H1 (cell line): ENCODE results near the gene PM20D1. TPM values are rescaled to one million over a fixed set of nuclear protein-coding genes. Genes with fewer than 3 reads are reported as not detected.

ENCODE experiments used
- CTCF ChIA-PET: fragments of 300-600 bp; sonication (Branson Sonifier 250); formaldehyde crosslinking; loops from one replicate; lab custom pipeline; 2021; ENCODE audit not compliant: partially characterized antibody; lab: Charles Lee
- POLR2A ChIA-PET: fragments of 300-600 bp; sonication (Branson Sonifier 250); formaldehyde crosslinking; loops from one replicate; lab custom pipeline; 2021; ENCODE audit warnings: inconsistent platforms; ENCODE audit not compliant: partially characterized antibody; lab: Charles Lee
- DNase-seq, 2 experiments: peaks; one replicate each; pipeline versions ENCODE4 v3.0.0 to v3.0.0-alpha.2; 2010 to 2022; ENCODE audit warnings: low spot score in 2 of 2, low read depth in 1 of 2, mixed read lengths in 1 of 2
- FAIRE-seq: peaks from 2 replicates; lab custom pipeline; 2011; peaks lifted over from hg19 to GRCh38; lab: Jason Lieb, UNC
- H2AFZ ChIP-seq: 2 replicates; pipeline ENCODE4 v1.8.1; 2012; ENCODE audit warnings: low read length, inconsistent platforms
- H2AK5ac ChIP-seq: 2 replicates; pipeline ENCODE4 v1.6.1; 2013; ENCODE audit warnings: low read depth, low read length
- H2BK120ac ChIP-seq: replicated peaks from 2 replicates; pipeline ENCODE3; 2013; ENCODE audit warnings: low read depth, low read length, inconsistent platforms
- H2BK12ac ChIP-seq: 2 replicates; pipeline ENCODE4 v1.6.1; 2013; ENCODE audit warnings: low read depth, low read length
- H2BK15ac ChIP-seq: 2 replicates; pipeline ENCODE4 v1.6.1; 2013; ENCODE audit warnings: low read length
- H2BK20ac ChIP-seq: 2 replicates; pipeline ENCODE4 v1.6.1; 2013; ENCODE audit warnings: low read length
- H2BK5ac ChIP-seq: 2 replicates; pipeline ENCODE4 v1.6.1; 2013; ENCODE audit warnings: low read depth, low read length
- H3K14ac ChIP-seq: 2 replicates; pipeline ENCODE4 v1.6.1; 2013; ENCODE audit warnings: inconsistent platforms; ENCODE audit not compliant: insufficient read length
- H3K18ac ChIP-seq: 2 replicates; pipeline ENCODE4 v1.6.1; 2013; ENCODE audit warnings: low read length; ENCODE audit errors: extremely low read depth
- H3K23ac ChIP-seq: 2 replicates; pipeline ENCODE4 v1.6.1; 2013; ENCODE audit warnings: inconsistent platforms; ENCODE audit not compliant: insufficient read length
- H3K23me2 ChIP-seq: 2 replicates; pipeline ENCODE4 v1.6.1; 2013; ENCODE audit warnings: low read depth, low read length
- H3K27ac ChIP-seq: 2 replicates; pipeline ENCODE4 v1.6.1; 2011; ENCODE audit warnings: low read depth, low read length, inconsistent platforms
- H3K27me3 ChIP-seq, 4 experiments: replicated peaks in 1 of 4; 1 replicate in 1 of 4; 2 replicates in 3 of 4; pipeline versions ENCODE4 v1.6.1 to v1.8.1; 2011 to 2013; ENCODE audit warnings: low read length in 3 of 4, mild to moderate bottlenecking in 3 of 4, inconsistent platforms in 2 of 4, mixed read lengths in 2 of 4, moderate library complexity in 1 of 4; ENCODE audit not compliant: control insufficient read depth in 3 of 4, insufficient read depth in 3 of 4; ENCODE audit errors: extremely low read depth in 1 of 4
- H3K36me3 ChIP-seq, 4 experiments: 2 replicates each; pipeline versions ENCODE4 v1.6.1 to v1.8.1; 2011 to 2013; ENCODE audit warnings: mild to moderate bottlenecking in 4 of 4, low read length in 3 of 4, moderate library complexity in 2 of 4, control low read depth in 1 of 4, inconsistent platforms in 1 of 4; ENCODE audit not compliant: insufficient read depth in 4 of 4, control insufficient read depth in 2 of 4
- H3K4ac ChIP-seq: replicated peaks from 2 replicates; pipeline ENCODE3; 2013; ENCODE audit warnings: low read length, low read depth, mixed read lengths, inconsistent platforms; ENCODE audit not compliant: insufficient read length
- H3K4me1 ChIP-seq, 4 experiments: replicated peaks in 1 of 4; 1 replicate in 1 of 4; 2 replicates in 3 of 4; pipeline versions ENCODE4 v1.6.1 to v1.8.1; 2011 to 2013; ENCODE audit warnings: low read length in 3 of 4, inconsistent platforms in 2 of 4, mixed read lengths in 1 of 4; ENCODE audit not compliant: insufficient read depth in 4 of 4, control insufficient read depth in 3 of 4
- H3K4me2 ChIP-seq, 2 experiments: 2 replicates each; pipeline versions ENCODE4 v1.6.1 to v1.8.1; 2011 to 2013; ENCODE audit warnings: low read depth in 2 of 2, low read length in 2 of 2, control low read depth in 1 of 2, inconsistent platforms in 1 of 2, mild to moderate bottlenecking in 1 of 2; ENCODE audit not compliant: insufficient read depth in 1 of 2
- H3K4me3 ChIP-seq, 4 experiments: fragments of 200-600, 300-600 bp in 1 of 4; sonication (generic), shearing (Covaris generic), sonication (Bioruptor Twin) in 1 of 4; 2 replicates each; pipeline versions ENCODE4 v1.5.1 to v1.8.1; 2011 to 2016; ENCODE audit warnings: low read length in 4 of 4, low read depth in 3 of 4, control low read depth in 2 of 4, inconsistent platforms in 2 of 4, mild to moderate bottlenecking in 2 of 4, mixed read lengths in 1 of 4, moderate library complexity in 1 of 4; ENCODE audit not compliant: insufficient read depth in 2 of 4; ENCODE audit errors: extremely low read depth in 1 of 4
- H3K56ac ChIP-seq: replicated peaks from 2 replicates; pipeline ENCODE3; 2013; ENCODE audit warnings: low read depth, mild to moderate bottlenecking, mixed read lengths, low read length, inconsistent platforms; ENCODE audit not compliant: insufficient read length
- H3K79me1 ChIP-seq: 2 replicates; pipeline ENCODE4 v1.6.1; 2013; ENCODE audit warnings: low read depth, low read length, control low read depth
- H3K79me2 ChIP-seq, 2 experiments: 2 replicates each; pipeline versions ENCODE4 v1.6.1 to v1.8.1; 2012 to 2013; ENCODE audit warnings: low read length in 2 of 2, mild to moderate bottlenecking in 2 of 2, inconsistent platforms in 1 of 2; ENCODE audit not compliant: insufficient read depth in 2 of 2, control insufficient read depth in 1 of 2
- H3K9ac ChIP-seq, 4 experiments: replicated peaks in 1 of 4; 1 replicate in 1 of 4; 2 replicates in 3 of 4; pipeline versions ENCODE4 v1.6.1 to v1.8.1; 2011 to 2013; ENCODE audit warnings: low read depth in 3 of 4, low read length in 3 of 4, control low read depth in 2 of 4, mild to moderate bottlenecking in 2 of 4, moderate library complexity in 2 of 4, inconsistent platforms in 1 of 4; ENCODE audit errors: extremely low read depth in 1 of 4
- H3K9me3 ChIP-seq, 2 experiments: 2 replicates each; pipeline versions ENCODE4 v1.6.1 to v1.8.1; 2012 to 2013; ENCODE audit warnings: mild to moderate bottlenecking in 2 of 2, moderate library complexity in 2 of 2, control low read depth in 1 of 2, inconsistent platforms in 1 of 2, low read depth in 1 of 2, low read length in 1 of 2, mixed read lengths in 1 of 2; ENCODE audit not compliant: insufficient read depth in 2 of 2
- H4K20me1 ChIP-seq, 2 experiments: replicated peaks in 1 of 2; 2 replicates each; pipeline versions ENCODE3 to v1.8.1; 2011 to 2013; ENCODE audit warnings: inconsistent platforms in 2 of 2, low read length in 2 of 2, mild to moderate bottlenecking in 1 of 2; ENCODE audit not compliant: insufficient read depth in 2 of 2, control insufficient read depth in 1 of 2
- H4K5ac ChIP-seq: 2 replicates; pipeline ENCODE4 v1.6.1; 2013; ENCODE audit warnings: low read length, low read depth, mixed read lengths, inconsistent platforms; ENCODE audit not compliant: insufficient read length
- H4K8ac ChIP-seq: 2 replicates; pipeline ENCODE4 v1.8.0; 2013; ENCODE audit warnings: mild to moderate bottlenecking, moderate library complexity, low read length, inconsistent platforms; ENCODE audit not compliant: insufficient read depth; ENCODE audit errors: extremely low read depth
- H4K91ac ChIP-seq: replicated peaks from 2 replicates; pipeline ENCODE3; 2013; ENCODE audit warnings: low read length, mixed read lengths, inconsistent platforms; ENCODE audit not compliant: insufficient read length
- BRCA1 ChIP-seq: IDR thresholded peaks from 2 replicates; pipeline ENCODE4 v1.6.1; 2012; ENCODE audit warnings: low read depth, low read length, improper control_type of control experiment
- CEBPB ChIP-seq: IDR thresholded peaks from 2 replicates; pipeline ENCODE4 v1.6.1; 2012; ENCODE audit warnings: low read depth, low read length
- CREB1 ChIP-seq: IDR thresholded peaks from 2 replicates; pipeline ENCODE4 v1.6.1; 2012; ENCODE audit warnings: inconsistent platforms
- EP300 ChIP-seq, 2 experiments: IDR thresholded peaks; 1 replicate in 1 of 2; 2 replicates in 1 of 2; pipeline ENCODE4 v1.6.1; 2011 to 2012; ENCODE audit warnings: low read depth in 2 of 2, low read length in 2 of 2, mild to moderate bottlenecking in 2 of 2, borderline replicate concordance in 1 of 2, inconsistent platforms in 1 of 2, moderate library complexity in 1 of 2
- GABPA ChIP-seq: IDR thresholded peaks from 2 replicates; pipeline ENCODE4 v1.6.1; 2011; ENCODE audit warnings: mild to moderate bottlenecking, low read length, moderate library complexity, borderline replicate concordance; ENCODE audit not compliant: insufficient read depth
- GTF2F1 ChIP-seq: IDR thresholded peaks from 2 replicates; pipeline ENCODE4 v1.6.1; 2012; ENCODE audit warnings: low read depth, low read length, improper control_type of control experiment, borderline replicate concordance
- RAD21 ChIP-seq, 2 experiments: IDR thresholded peaks in 1 of 2; conservative IDR thresholded peaks in 1 of 2; 2 replicates each; pipeline ENCODE4 v1.6.1; 2011; ENCODE audit warnings: low read depth in 2 of 2, low read length in 2 of 2, improper control_type of control experiment in 1 of 2, inconsistent platforms in 1 of 2, mild to moderate bottlenecking in 1 of 2, moderate library complexity in 1 of 2
- RNF2 ChIP-seq: fragments of 200-900, 300-1000 bp; sonication (generic); IDR thresholded peaks from 2 replicates; pipeline ENCODE4 v1.7.1; 2016; ENCODE audit warnings: borderline replicate concordance, low read depth, mild to moderate bottlenecking, antibody characterized with exemption, low read length; ENCODE audit not compliant: poor library complexity, severe bottlenecking; ENCODE audit errors: missing control alignments
- SIRT6 ChIP-seq: IDR thresholded peaks from one replicate; pipeline ENCODE4 v1.7.1; 2012; ENCODE audit warnings: low read length, inconsistent platforms
- SP2 ChIP-seq: IDR thresholded peaks from 2 replicates; pipeline ENCODE4 v1.6.1; 2012; ENCODE audit warnings: mild to moderate bottlenecking, low read length, inconsistent platforms
- TAF1 ChIP-seq: IDR thresholded peaks from 2 replicates; pipeline ENCODE4 v1.6.1; 2011; ENCODE audit warnings: mild to moderate bottlenecking, low read depth, low read length
- USF2 ChIP-seq: IDR thresholded peaks from 2 replicates; pipeline ENCODE4 v1.6.1; 2011; ENCODE audit warnings: low read length, improper control_type of control experiment
- WGBS, 2 experiments: shearing (Covaris generic) in 1 of 2; methylation state at CpG; one replicate each; pipeline versions ENCODE4 v1.1.6 to v1.1.7; 2013 to 2015; ENCODE audit warnings: low lambda C conversion rate in 2 of 2, mixed read lengths in 2 of 2, inconsistent platforms in 1 of 2, low coverage in 1 of 2, missing lambda C conversion rate in 1 of 2; ENCODE audit not compliant: insufficient replicate concordance in 2 of 2, insufficient coverage in 1 of 2, insufficient read length in 1 of 2; ENCODE audit errors: extremely low coverage in 1 of 2, missing lambda C conversion rate in 1 of 2; 5-methylcytosine and 5-hydroxymethylcytosine counted together
- polyA plus RNA-seq, 7 experiments: library from polyadenylated mRNA; depleted of rRNA in 3 of 7; stranded (reverse) in 5 of 7; unstranded in 2 of 7; fragments of >200 nt in 5 of 7; fragments of 200-250 nt in 2 of 7; gene quantifications; 1 replicate in 5 of 7; 2 replicates in 1 of 7; 4 replicates in 1 of 7; pipeline versions ENCODE4 v1.2.1 to v1.2.3, GENCODE V29; 2011 to 2013; ENCODE audit warnings: missing spikeins in 2 of 7, mixed read lengths in 2 of 7
- total RNA-seq: library from RNA; stranded (reverse); fragmentation: NEBNext Ultra II Directional; extraction: Animal tissue kit (Norgen Biotek cat#: 25700); gene quantifications from 2 replicates; pipeline ENCODE4 v1.2.1, GENCODE V29; 2021

Gene PM20D1
- total and polyA plus RNA-seq, 2 of the 8 experiments (the other 6 are each of a cell fraction or from before 2014, with no cell fraction given), result 0.05 TPM; not detected in 1

GRCh38 chr1:205798577-205798976 lies 51.4 kb downstream of the PM20D1 start:
- CTCF ChIA-PET, result interaction anchor here (0.7 to 1.5 kb wide), 3 partner anchors 11 to 178 kb away, joined by 3 to 5 read pairs (median 4); no protein-coding TSS in a partner anchor
- no peak for DNase-seq
- no peak overlapping the region for H3K9ac ChIP-seq
- TF ChIP-seq EP300 (IDR thresholded peaks at IDR 0.05; ENCODE audit: borderline replicate concordance in 1 of 2, low read depth in 2 of 2, low read length in 2 of 2) (no peak), GTF2F1 (no peak), RAD21 (IDR thresholded peaks at IDR 0.05 in 1 of 2, conservative IDR thresholded peaks at IDR 0.05 in 1 of 2; ENCODE audit: low read depth in 2 of 2, low read length in 2 of 2) (no peak), BRCA1 (no peak), GABPA (no peak), TAF1 (no peak), USF2 (no peak), SIRT6 (no peak), SP2 (no peak), RNF2 (no peak), CEBPB (no peak), CREB1 (no peak)

More at GRCh38 chr1:205798577-205798976, 51.4 kb downstream of the PM20D1 start:
- Histone ChIP-seq H3K4me2 (no peak overlapping the region), H2AK5ac (no peak overlapping the region), H3K23me2 (no peaks in the 10 kb centered on the region), H2BK15ac (no peak overlapping the region), H4K5ac (no peak overlapping the region), H2BK5ac (no peak overlapping the region; the same call in 1 of the 2 replicates), H4K91ac (no peak overlapping the region), H3K9me3 (no peaks in the 10 kb centered on the region), H4K8ac (no peak overlapping the region), H4K20me1 (peaks cover 0 to 1% of the 10 kb centered on the region in 2 experiments), H3K23ac (no peak overlapping the region), H3K56ac (no peak overlapping the region), H3K79me2 (no peaks in the 10 kb centered on the region), H3K36me3 (peaks cover 8 to 45% (median 30%) of the 10 kb centered on the region in 4 experiments), H3K18ac (no peak overlapping the region), H3K4ac (no peak overlapping the region), H2BK20ac (no peak overlapping the region), H3K27me3 (no peaks in the 10 kb centered on the region), H3K27ac (no peak overlapping the region), H2BK12ac (no peak overlapping the region), H3K4me1 (peaks cover 0 to 3% (median 0%) of the 10 kb centered on the region in 4 experiments; a peak in 1 of 7 replicates), H3K4me3 (no peak overlapping the region), H2BK120ac (no peak overlapping the region), H3K79me1 (no peaks in the 10 kb centered on the region; the same call in none of the 2 replicates), H2AFZ (no peak overlapping the region), H3K14ac (no peak overlapping the region)
- no peak for FAIRE-seq
- POLR2A ChIA-PET, result interaction anchor here (1.1 to 1.8 kb wide), 3 partner anchors 12 to 199 kb away, joined by 3 to 6 read pairs (median 4); no protein-coding TSS in a partner anchor
- 83% methylated on average over 5 of the region's 5 CpGs; no CpG with 5 or more reads in 1 of the 2 experiments for WGBS, 2 experiments
